Temporal lobe (tissue), 1 donor: ENCODE measurements around the gene TTC6. TPM values are rescaled to one million over a fixed set of nuclear protein-coding genes. Genes with fewer than 3 reads are reported as not detected.

Source experiments
- total RNA-seq: library from RNA; depleted of rRNA; stranded (reverse); fragments of >200 nt; gene quantifications from one replicate; pipeline ENCODE4 v1.2.3, GENCODE V29; 2014

The TTC6 gene
- total RNA-seq, 1 donor from 2014 or later: 0.25 TPM

Other genes with a start within 250 kb of the TTC6 start
- not detected for gene FOXA1, start 380 bp upstream of the TTC6 start, total RNA-seq